ENCODE measurements around the gene DDX17. TPM values are rescaled to one million over a fixed set of nuclear protein-coding genes. Genes with fewer than 3 reads are reported as not detected.

The DDX17 gene
- total and polyA plus RNA-seq, 10 of the 15 experiments (the other 5 are each of a cell fraction or from before 2014, with no cell fraction given) = 25.2 to 778 (median 266) TPM

GRCh38 chr22:38489561-38490145 is 16.5 kb downstream of the DDX17 start:
- DNase-seq (ENCODE audit: low read depth, low spot score) = no peak
- TF ChIP-seq POLR2A (IDR thresholded peaks at IDR 0.05; ENCODE audit: low read depth, low read length) = 0 out of 2 replicates have a peak, but pooled peaks have one; percentile 41
- TF ChIP-seq PML (IDR thresholded peaks at IDR 0.05; ENCODE audit: low read length) = 0 out of 2 replicates have a peak, but pooled peaks have one; percentile 26
- no peak for TF ChIP-seq EZH2 (IDR thresholded peaks at IDR 0.05; ENCODE audit: borderline replicate concordance, control insufficient read depth, low read depth, low read length)
- Histone ChIP-seq H3K79me2 (ENCODE audit: control insufficient read depth, insufficient read depth, low read length) (peaks cover 3% of the 10 kb centered on the region), H3K9me3 (replicated peaks; ENCODE audit: control insufficient read depth, insufficient read depth, low read length) (no peaks in the 10 kb centered on the region), H3K27ac (ENCODE audit: control insufficient read depth, insufficient read depth) (no peak overlapping the region), H4K20me1 (ENCODE audit: control insufficient read depth, insufficient read depth) (peaks cover 2% of the 10 kb centered on the region; the same call in 1 of the 2 replicates), H3K36me3 (ENCODE audit: control insufficient read depth in 2 of 2, insufficient read depth in 2 of 2, low read length in 1 of 2) (peaks cover 29 to 61% of the 10 kb centered on the region in 2 experiments), H3K4me1 (ENCODE audit: control insufficient read depth, insufficient read depth, low read length) (no peaks in the 10 kb centered on the region), H2AFZ (ENCODE audit: control insufficient read depth, low read depth, low read length) (no peak overlapping the region), H3K9ac (ENCODE audit: control insufficient read depth, insufficient read depth, low read length) (no peak overlapping the region), H3K4me2 (ENCODE audit: control insufficient read depth, insufficient read depth) (no peak overlapping the region), H3K27me3 (replicated peaks in 1 of 2; ENCODE audit: control insufficient read depth in 2 of 2, insufficient read depth in 2 of 2, low read length in 1 of 2) (no peaks in the 10 kb centered on the region), H3K4me3 (no peak overlapping the region)
- in situ Hi-C loops (cut with MboI) (no loop called here), intact Hi-C loops (cut with micrococcal nuclease; ENCODE audit: unreplicated experiment) (loop anchor here (10.0 kb wide), 1 partner anchor 435 kb away; the partner anchor contains the start of gene PICK1)
- WGBS (ENCODE audit: insufficient coverage, insufficient replicate concordance, low lambda C conversion rate, missing lambda C conversion rate) = 97% methylated on average over 7 of the region's 7 CpGs
- ChIA-PET SMC1A (ENCODE audit: uncharacterized antibody, unreplicated experiment) (interaction anchor here (0.7 to 1.8 kb wide), 2 partner anchors 87 to 88 kb away, joined by 3 to 4 read pairs; no protein-coding TSS in a partner anchor), POLR2A (interaction anchor here (1.0 kb wide), 1 partner anchor 9 kb away, joined by 4 read pairs; no protein-coding TSS in a partner anchor), RAD21 (ENCODE audit: unreplicated experiment) (no interaction called here), CTCF (interaction anchor here (1.2 to 1.9 kb wide), 2 partner anchors 20 to 438 kb away, joined by 4 to 5 read pairs; no protein-coding TSS in a partner anchor)
- FAIRE-seq = no peak
- no TSS peak for BruUV-seq (replicated peaks)
- no peak; the same call in 2 of the 3 replicates for ATAC-seq

- Histone ChIP-seq H3K27me3 (replicated peaks in 1 of 2; ENCODE audit: control insufficient read depth in 2 of 2, insufficient read depth in 2 of 2, low read length in 1 of 2) (no peaks in the 10 kb centered on the region), H3K4me1 (ENCODE audit: control insufficient read depth, insufficient read depth, low read length) (no peaks in the 10 kb centered on the region), H2AFZ (ENCODE audit: control insufficient read depth, low read depth, low read length) (no peak overlapping the region), H3K9me3 (replicated peaks; ENCODE audit: control insufficient read depth, insufficient read depth, low read length) (no peaks in the 10 kb centered on the region), H3K79me2 (ENCODE audit: control insufficient read depth, insufficient read depth, low read length) (no peaks in the 10 kb centered on the region; the same call in none of the 2 replicates), H3K27ac (ENCODE audit: control insufficient read depth, insufficient read depth) (no peak overlapping the region), H3K9ac (ENCODE audit: control insufficient read depth, insufficient read depth, low read length) (no peak overlapping the region), H3K36me3 (ENCODE audit: control insufficient read depth in 2 of 2, insufficient read depth in 2 of 2, low read length in 1 of 2) (peaks cover 29 to 61% of the 10 kb centered on the region in 2 experiments), H3K4me2 (ENCODE audit: control insufficient read depth, insufficient read depth) (no peak overlapping the region), H3K4me3 (no peak overlapping the region), H4K20me1 (ENCODE audit: control insufficient read depth, insufficient read depth) (no peaks in the 10 kb centered on the region)
- FAIRE-seq (no peak), DNase-seq (ENCODE audit: low read depth, low spot score) (no peak), ATAC-seq (no peak)
- peak; percentile 67 for TF ChIP-seq POLR2A (IDR thresholded peaks at IDR 0.05; ENCODE audit: low read depth, low read length)
- TF ChIP-seq, protein P1, sequence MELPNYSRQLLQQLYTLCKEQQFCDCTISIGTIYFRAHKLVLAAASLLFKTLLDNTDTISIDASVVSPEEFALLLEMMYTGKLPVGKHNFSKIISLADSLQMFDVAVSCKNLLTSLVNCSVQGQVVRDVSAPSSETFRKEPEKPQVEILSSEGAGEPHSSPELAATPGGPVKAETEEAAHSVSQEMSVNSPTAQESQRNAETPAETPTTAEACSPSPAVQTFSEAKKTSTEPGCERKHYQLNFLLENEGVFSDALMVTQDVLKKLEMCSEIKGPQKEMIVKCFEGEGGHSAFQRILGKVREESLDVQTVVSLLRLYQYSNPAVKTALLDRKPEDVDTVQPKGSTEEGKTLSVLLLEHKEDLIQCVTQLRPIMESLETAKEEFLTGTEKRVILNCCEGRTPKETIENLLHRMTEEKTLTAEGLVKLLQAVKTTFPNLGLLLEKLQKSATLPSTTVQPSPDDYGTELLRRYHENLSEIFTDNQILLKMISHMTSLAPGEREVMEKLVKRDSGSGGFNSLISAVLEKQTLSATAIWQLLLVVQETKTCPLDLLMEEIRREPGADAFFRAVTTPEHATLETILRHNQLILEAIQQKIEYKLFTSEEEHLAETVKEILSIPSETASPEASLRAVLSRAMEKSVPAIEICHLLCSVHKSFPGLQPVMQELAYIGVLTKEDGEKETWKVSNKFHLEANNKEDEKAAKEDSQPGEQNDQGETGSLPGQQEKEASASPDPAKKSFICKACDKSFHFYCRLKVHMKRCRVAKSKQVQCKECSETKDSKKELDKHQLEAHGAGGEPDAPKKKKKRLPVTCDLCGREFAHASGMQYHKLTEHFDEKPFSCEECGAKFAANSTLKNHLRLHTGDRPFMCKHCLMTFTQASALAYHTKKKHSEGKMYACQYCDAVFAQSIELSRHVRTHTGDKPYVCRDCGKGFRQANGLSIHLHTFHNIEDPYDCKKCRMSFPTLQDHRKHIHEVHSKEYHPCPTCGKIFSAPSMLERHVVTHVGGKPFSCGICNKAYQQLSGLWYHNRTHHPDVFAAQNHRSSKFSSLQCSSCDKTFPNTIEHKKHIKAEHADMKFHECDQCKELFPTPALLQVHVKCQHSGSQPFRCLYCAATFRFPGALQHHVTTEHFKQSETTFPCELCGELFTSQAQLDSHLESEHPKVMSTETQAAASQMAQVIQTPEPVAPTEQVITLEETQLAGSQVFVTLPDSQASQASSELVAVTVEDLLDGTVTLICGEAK (IDR thresholded peaks at IDR 0.05; ENCODE audit: borderline replicate concordance) = no peak
- no peak for TF ChIP-seq PAX5 (IDR thresholded peaks at IDR 0.05; ENCODE audit: borderline replicate concordance, low read depth, low read length)
- RAD21 ChIA-PET (ENCODE audit: unreplicated experiment) = no interaction called here
- no TSS peak for BruUV-seq (replicated peaks)
- POLR2A ChIA-PET = no interaction called here
- in situ Hi-C loops (cut with MboI) (no loop called here), intact Hi-C loops (cut with micrococcal nuclease; ENCODE audit: unreplicated experiment) (loop anchor here (10.0 kb wide), 1 partner anchor 434 kb away; the partner anchor contains the start of gene PICK1)
- CTCF ChIA-PET = interaction anchor here (1.0 to 1.2 kb wide), 2 partner anchors 16 to 437 kb away, joined by 3 to 4 read pairs; no protein-coding TSS in a partner anchor
- WGBS (ENCODE audit: insufficient coverage, insufficient replicate concordance, low lambda C conversion rate, missing lambda C conversion rate) = 92% methylated on average over 17 of the region's 17 CpGs
- SMC1A ChIA-PET (ENCODE audit: uncharacterized antibody, unreplicated experiment) = interaction anchor here (0.7 kb wide), 1 partner anchor 87 kb away, joined by 3 read pairs; no protein-coding TSS in a partner anchor
Observed at GRCh38 chr22:38489142-38489541, 17.0 kb downstream of the DDX17 start.
